ENCODE results near the gene OR14I1. TPM values are rescaled to one million over a fixed set of nuclear protein-coding genes. Genes with fewer than 3 reads are reported as not detected.

Gene OR14I1
- total RNA-seq, 2 experiments from 2014 or later = not detected

DNA sequence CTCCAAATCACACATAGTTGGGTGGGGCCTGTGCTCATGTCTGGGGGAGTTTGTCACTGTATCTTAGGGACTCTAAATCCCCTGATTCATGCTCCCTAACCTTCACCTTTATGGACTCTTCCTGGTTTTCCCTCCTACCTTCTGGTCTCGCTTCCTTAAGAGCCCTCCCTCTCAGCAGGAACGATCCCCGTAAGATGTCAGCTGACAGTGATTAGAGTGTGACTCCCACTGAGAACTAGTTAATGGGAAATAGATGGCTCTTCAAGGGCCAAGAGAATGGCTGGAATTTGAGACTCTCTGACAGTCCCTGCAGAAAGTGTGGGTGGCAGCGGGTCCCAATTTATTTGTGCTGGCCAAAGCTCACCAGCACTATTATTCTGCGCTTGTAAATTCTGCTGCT, 31.0 kb upstream of the OR14I1 start:
- intact Hi-C loops (cut with DNase I, micrococcal nuclease) = no loop called here
- no peak for ATAC-seq (ENCODE audit: poor library complexity)
- no peaks in the 10 kb centered on the region for H3K36me3 Mint-ChIP-seq (ENCODE audit: low read depth)
- H3K27ac Mint-ChIP-seq = no peak overlapping the region
- H3K4me3 Mint-ChIP-seq = no peak overlapping the region
- H3K4me1 ChIP-seq (ENCODE audit: insufficient read depth, low read length) = no peaks in the 10 kb centered on the region
- ChIA-PET POLR2A (no interaction called here), CTCF (no interaction called here)
- H3K4me3 ChIP-seq (ENCODE audit: low read length) = no peak overlapping the region
- H3K9me3 ChIP-seq (ENCODE audit: control insufficient read depth in 1 of 2, insufficient read depth in 1 of 2, low read length in 2 of 2) = no peaks in the 10 kb centered on the region
- H3K4me1 Mint-ChIP-seq (ENCODE audit: low read depth) = no peaks in the 10 kb centered on the region
- H3K9me3 Mint-ChIP-seq = peaks cover 5% of the 10 kb centered on the region
- no peaks in the 10 kb centered on the region for H3K36me3 ChIP-seq (ENCODE audit: insufficient read depth, low read length)
- H3K27ac ChIP-seq (ENCODE audit: low read depth in 1 of 2, low read length in 2 of 2) = no peak overlapping the region
- peaks cover 7% of the 10 kb centered on the region for H3K27me3 Mint-ChIP-seq
- TF ChIP-seq CTCF (IDR thresholded peaks at IDR 0.05) = no peak
- no peak for DNase-seq
- H3K27me3 ChIP-seq (ENCODE audit: control insufficient read depth in 1 of 2, insufficient read depth in 2 of 2, low read length in 2 of 2) = peaks cover 0 to 3% of the 10 kb centered on the region in 2 experiments

DNA sequence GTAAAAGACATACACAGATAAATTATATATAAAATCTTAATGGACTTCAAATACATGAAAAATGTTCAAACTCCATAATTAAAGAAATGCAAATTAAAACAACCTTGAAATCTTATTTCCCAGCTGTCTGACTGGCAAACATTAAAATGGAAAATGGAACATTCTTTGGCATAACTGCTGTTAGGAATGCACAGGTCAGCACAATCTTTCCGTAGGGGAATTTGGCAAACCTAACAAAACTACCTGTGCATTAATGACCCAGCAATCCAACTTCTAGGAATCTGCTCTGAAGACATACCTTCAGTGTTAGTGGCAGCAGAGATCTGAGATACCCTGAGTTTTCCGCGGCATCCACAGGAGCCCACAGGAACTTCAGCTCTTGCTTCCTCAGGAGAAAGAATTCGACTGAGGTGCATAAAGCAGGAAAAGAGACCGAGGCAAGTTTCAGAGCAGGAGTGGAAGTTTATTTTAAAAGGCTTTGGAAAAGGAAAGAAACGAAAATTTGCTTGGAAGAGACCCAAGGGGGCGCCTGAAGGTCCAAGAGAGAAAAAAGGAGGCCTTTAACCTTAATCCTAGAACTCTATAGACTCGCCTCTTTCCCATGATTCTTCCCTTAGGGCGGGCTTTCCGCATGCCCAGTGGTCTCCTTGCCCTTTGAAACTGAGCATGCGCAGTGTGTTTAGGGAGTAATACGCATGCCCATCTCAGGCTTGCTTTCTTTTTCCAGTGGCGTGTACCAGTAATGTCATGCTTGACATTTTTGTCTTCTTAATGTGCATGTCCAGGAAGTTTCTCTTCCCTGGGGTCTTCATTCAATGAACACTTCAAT, 28.2 kb upstream of the OR14I1 start:
- DNase-seq = no peak
- Mint-ChIP-seq H3K4me3 (no peak overlapping the region), H3K36me3 (ENCODE audit: low read depth) (no peaks in the 10 kb centered on the region), H3K27me3 (no peaks in the 10 kb centered on the region), H3K9me3 (peaks cover 5% of the 10 kb centered on the region), H3K4me1 (ENCODE audit: low read depth) (no peaks in the 10 kb centered on the region), H3K27ac (no peak overlapping the region)
- intact Hi-C loops (cut with DNase I, micrococcal nuclease) = no loop called here
- Histone ChIP-seq H3K9me3 (ENCODE audit: control insufficient read depth in 1 of 2, insufficient read depth in 1 of 2, low read length in 2 of 2) (no peaks in the 10 kb centered on the region), H3K4me1 (ENCODE audit: insufficient read depth, low read length) (no peaks in the 10 kb centered on the region), H3K36me3 (ENCODE audit: insufficient read depth, low read length) (no peaks in the 10 kb centered on the region), H3K27ac (ENCODE audit: low read depth in 1 of 2, low read length in 2 of 2) (no peak overlapping the region), H3K4me3 (ENCODE audit: low read length) (no peak overlapping the region), H3K27me3 (ENCODE audit: control insufficient read depth in 1 of 2, insufficient read depth in 2 of 2, low read length in 2 of 2) (peaks cover 0 to 3% of the 10 kb centered on the region in 2 experiments)
- ChIA-PET CTCF (no interaction called here), POLR2A (no interaction called here)
- no peak for TF ChIP-seq CTCF (IDR thresholded peaks at IDR 0.05)
- no peak for ATAC-seq (ENCODE audit: poor library complexity)

GRCh38 chr1:248714248-248714647, 11.7 kb upstream of the OR14I1 start:
- CTCF ChIA-PET = no interaction called here
- H3K27ac ChIP-seq (ENCODE audit: low read depth in 1 of 2, low read length in 2 of 2) = no peak overlapping the region
- no peak for TF ChIP-seq CTCF (IDR thresholded peaks at IDR 0.05)
- intact Hi-C loops (cut with DNase I, micrococcal nuclease) = loop anchor here in 1 of 2 experiments (2.0 kb wide), 1 partner anchor 13 kb away; no protein-coding TSS in a partner anchor
- Mint-ChIP-seq H3K36me3 (ENCODE audit: low read depth) (no peaks in the 10 kb centered on the region), H3K9me3 (peaks cover 5% of the 10 kb centered on the region), H3K4me3 (no peak overlapping the region), H3K27me3 (peaks cover 11% of the 10 kb centered on the region), H3K27ac (no peak overlapping the region), H3K4me1 (ENCODE audit: low read depth) (no peaks in the 10 kb centered on the region)
- no peaks in the 10 kb centered on the region for H3K36me3 ChIP-seq (ENCODE audit: insufficient read depth, low read length)
- DNase-seq (no peak), ATAC-seq (ENCODE audit: poor library complexity) (no peak)
- peaks cover 0 to 7% of the 10 kb centered on the region in 2 experiments for H3K9me3 ChIP-seq (ENCODE audit: control insufficient read depth in 1 of 2, insufficient read depth in 1 of 2, low read length in 2 of 2)
- POLR2A ChIA-PET = no interaction called here
- H3K4me1 ChIP-seq (ENCODE audit: insufficient read depth, low read length) = no peaks in the 10 kb centered on the region
- H3K27me3 ChIP-seq (ENCODE audit: control insufficient read depth in 1 of 2, insufficient read depth in 2 of 2, low read length in 2 of 2) = peaks cover 0 to 12% of the 10 kb centered on the region in 2 experiments
- no peak overlapping the region for H3K4me3 ChIP-seq (ENCODE audit: low read length)

All from CD4-positive, alpha-beta T cell (primary cell).